ENCODE results near the gene SPP1. TPM values are rescaled to one million over a fixed set of nuclear protein-coding genes. Genes with fewer than 3 reads are reported as not detected.
A peak's percentile ranks its signal among the peaks of the same experiment; 100 is the strongest.
"Not testable (repeated sequence)": the region's sequence is repeated elsewhere in the genome, so short reads cannot be mapped to it uniquely, and the experiment has no call there.

Gene SPP1
- total RNA-seq, 1 donor from 2014 or later = 253 TPM

GRCh38 chr4:88025868-88026661 is 50.6 kb downstream of the SPP1 start:
- DNase-seq = not testable (repeated sequence)

GRCh38 chr4:88027611-88028608 is 52.4 kb downstream of the SPP1 start:
- peak; percentile 6 for DNase-seq

- no peak for DNase-seq
Measured at GRCh38 chr4:88028946-88029345, 53.4 kb downstream of the SPP1 start.

GRCh38 chr4:88029556-88029955 is 54.0 kb downstream of the SPP1 start:
- no peak for DNase-seq

- DNase-seq = no peak
Measured at GRCh38 chr4:88030565-88031310, 55.2 kb downstream of the SPP1 start.

Small RNA genes lying within 50 kb of the gene (small RNA-seq; reads per million reads assigned to genes)
- not detected for gene RNU1-36P (ENCODE audit: low replicate concordance)

Other genes with a start within 250 kb of the SPP1 start
- 0.30 TPM for gene IBSP, start 176.2 kb upstream of the SPP1 start, total RNA-seq
- not detected for gene MEPE, start 142.7 kb upstream of the SPP1 start, total RNA-seq
- gene PKD2, start 31.9 kb downstream of the SPP1 start, total RNA-seq = 33.4 TPM
- gene ABCG2, start 182.9 kb downstream of the SPP1 start, total RNA-seq = 7.0 TPM

All from skin of body (tissue), 3 donors.